B cell (primary cell): ENCODE results near the gene ISOC2. TPM values are rescaled to one million over a fixed set of nuclear protein-coding genes. Genes with fewer than 3 reads are reported as not detected.

Source experiments
- ATAC-seq: fragments of 200-7000 bp; cut with Tn5 transposase; one replicate; pipeline ENCODE4 v1.10.0; 2021; ENCODE audit warnings: low read depth, mild to moderate bottlenecking, moderate number of reproducible peaks, moderate library complexity
- CTCF ChIA-PET: fragments of 350-600 bp; sonication (Branson Sonifier 250); formaldehyde crosslinking; loops from one replicate; lab custom pipeline; 2021; ENCODE audit warnings: antibody characterized with exemption, inconsistent platforms; lab: Charles Lee
- POLR2A ChIA-PET: fragments of 350-600 bp; sonication (Branson Sonifier 250); formaldehyde crosslinking; loops from one replicate; lab custom pipeline; 2021; ENCODE audit warnings: antibody characterized with exemption; lab: Charles Lee
- DNase-seq: peaks from one replicate; pipeline ENCODE4 v3.0.0; 2013
- H2AFZ ChIP-seq: 2 replicates; pipeline ENCODE4 v1.6.1; 2012; ENCODE audit warnings: mild to moderate bottlenecking, low read depth, low read length; ENCODE audit not compliant: insufficient read depth, poor library complexity, severe bottlenecking
- H3K27ac ChIP-seq, 2 donors: 1 replicate in 1 of 2; 2 replicates in 1 of 2; pipeline ENCODE4 v1.5.1; 2012 to 2013; ENCODE audit warnings: low read length in 2 of 2, mild to moderate bottlenecking in 2 of 2, moderate library complexity in 1 of 2
- H3K27me3 ChIP-seq, 4 experiments: fragments of 200-600 bp in 1 of 4; sonication (generic) in 1 of 4; replicated peaks in 1 of 4; 1 replicate in 2 of 4; 2 replicates in 2 of 4; pipeline versions ENCODE4 v1.6.1 to v1.7.0; 2013 to 2016; ENCODE audit warnings: low read length in 3 of 4, mild to moderate bottlenecking in 2 of 4, mixed read lengths in 1 of 4, moderate library complexity in 1 of 4; ENCODE audit not compliant: insufficient read depth in 4 of 4, control insufficient read depth in 3 of 4; ENCODE audit errors: control extremely low read depth in 1 of 4
- H3K36me3 ChIP-seq, 2 experiments: replicated peaks in 1 of 2; 1 replicate in 1 of 2; 2 replicates in 1 of 2; pipeline versions ENCODE4 v1.6.1 to v1.7.1; 2013; ENCODE audit warnings: low read length in 1 of 2; ENCODE audit not compliant: insufficient read depth in 2 of 2, control insufficient read depth in 1 of 2; ENCODE audit errors: control extremely low read depth in 1 of 2, extremely low read depth in 1 of 2
- H3K4me1 ChIP-seq, 2 donors: fragments of 200-600 bp in 1 of 2; sonication (generic) in 1 of 2; 1 replicate in 1 of 2; 2 replicates in 1 of 2; pipeline versions ENCODE4 v1.5.1 to v1.6.1; 2013 to 2017; ENCODE audit warnings: low read length in 2 of 2; ENCODE audit not compliant: control insufficient read depth in 2 of 2, insufficient read depth in 2 of 2
- H3K4me2 ChIP-seq: replicated peaks from 2 replicates; pipeline ENCODE3; 2012; ENCODE audit warnings: mild to moderate bottlenecking, low read depth, low read length; ENCODE audit not compliant: poor library complexity, severe bottlenecking
- H3K4me3 ChIP-seq, 5 experiments: fragments of 200-600 bp in 1 of 5; sonication (generic) in 1 of 5; 1 replicate in 3 of 5; 2 replicates in 2 of 5; pipeline versions ENCODE4 v1.5.1 to v1.7.0; 2011 to 2016; ENCODE audit warnings: low read length in 4 of 5, mild to moderate bottlenecking in 4 of 5, low read depth in 2 of 5, control low read depth in 1 of 5, moderate library complexity in 1 of 5; ENCODE audit not compliant: insufficient read depth in 1 of 5; ENCODE audit errors: control extremely low read depth in 1 of 5, extremely low read depth in 1 of 5
- H3K79me2 ChIP-seq: fragments of 200-600 bp; sonication (generic); one replicate; pipeline ENCODE4 v1.6.0; 2016; ENCODE audit warnings: low read length; ENCODE audit not compliant: control insufficient read depth, insufficient read depth
- H3K9ac ChIP-seq: fragments of 200-600 bp; sonication (generic); 2 replicates; pipeline ENCODE4 v1.6.1; 2017; ENCODE audit warnings: mild to moderate bottlenecking, low read length, moderate library complexity
- H3K9me3 ChIP-seq, 3 donors: one replicate each; pipeline versions ENCODE4 v1.6.1 to v1.7.1; 2013; ENCODE audit warnings: low read length in 2 of 3; ENCODE audit not compliant: control insufficient read depth in 2 of 3, insufficient read depth in 1 of 3; ENCODE audit errors: control extremely low read depth in 1 of 3
- H4K20me1 ChIP-seq: 2 replicates; pipeline ENCODE4 v1.6.0; 2012; ENCODE audit warnings: mild to moderate bottlenecking, low read length; ENCODE audit not compliant: insufficient read depth, control insufficient read depth, poor library complexity, severe bottlenecking
- H3K27ac Mint-ChIP-seq: one replicate; pipeline ENCODE4 v1.8.0; 2021; ENCODE audit warnings: mixed read lengths
- H3K27me3 Mint-ChIP-seq: one replicate; pipeline ENCODE4 v1.8.0; 2021; ENCODE audit warnings: mixed read lengths
- H3K4me1 Mint-ChIP-seq: one replicate; pipeline ENCODE4 v1.8.0; 2021; ENCODE audit warnings: mixed read lengths
- H3K4me3 Mint-ChIP-seq: one replicate; pipeline ENCODE4 v1.8.0; 2021; ENCODE audit warnings: mixed read lengths
- H3K9me3 Mint-ChIP-seq: one replicate; pipeline ENCODE4 v1.8.0; 2022; ENCODE audit warnings: mixed read lengths; ENCODE audit not compliant: insufficient read depth
- CTCF ChIP-seq: fragments of 200-600 bp; IDR thresholded peaks from one replicate; pipeline ENCODE4 v1.8.0; 2022; ENCODE audit warnings: antibody characterized with exemption, mild to moderate bottlenecking
- EZH2 ChIP-seq: IDR thresholded peaks from 2 replicates; pipeline ENCODE4 v1.6.1; 2012; ENCODE audit warnings: borderline replicate concordance, low read depth, mild to moderate bottlenecking, moderate library complexity, low read length; ENCODE audit not compliant: insufficient read depth, poor library complexity, severe bottlenecking
- WGBS: methylation state at CpG from one replicate; pipeline ENCODE4 v1.1.5; 2013; ENCODE audit warnings: missing lambda C conversion rate; ENCODE audit not compliant: insufficient coverage; 5-methylcytosine and 5-hydroxymethylcytosine counted together
- intact Hi-C: fragments of 100-400 bp; cut with micrococcal nuclease; formaldehyde crosslinking; loops from one replicate; pipeline ENCODE4 v1.10.0; 2022
- polyA plus RNA-seq: library from polyadenylated mRNA; depleted of rRNA; stranded (reverse); fragments of >200 nt; gene quantifications from 2 replicates; pipeline ENCODE4 v1.2.3, GENCODE V29; 2012
- total RNA-seq, 2 donors: library from RNA; stranded (reverse); fragments of 120-200 nt in 1 of 2; gene quantifications; 1 replicate in 1 of 2; 2 replicates in 1 of 2; pipeline versions ENCODE4 v1.2.3 to v1.2.4, GENCODE V29; 2013 to 2022

The ISOC2 gene
- total and polyA plus RNA-seq, 2 donors (not counting 1 experiment from before 2014, with no cell fraction given), result 10.0 to 27.6 TPM

GRCh38 chr19:55408533-55408872, 52.9 kb downstream of the ISOC2 start:
- Histone ChIP-seq H4K20me1 (peaks cover 5% of the 10 kb centered on the region), H3K27ac (peak overlapping the region; percentile 99 to 100), H2AFZ (peak overlapping the region; percentile 85), H3K36me3 (peaks cover 0 to 24% of the 10 kb centered on the region in 2 experiments), H3K9me3 (peaks cover 0 to 20% (median 3%) of the 10 kb centered on the region in 3 donors), H3K9ac (peak overlapping the region; percentile 66), H3K4me2 (peak overlapping the region; percentile 76), H3K79me2 (peaks cover 22% of the 10 kb centered on the region), H3K4me3 (peak overlapping the region; percentile 55 to 74 (median 69)), H3K27me3 (no peaks in the 10 kb centered on the region), H3K4me1 (peaks cover 11 to 25% of the 10 kb centered on the region in 2 donors)
- no peak for DNase-seq
- 73% methylated on average over 9 of the region's 9 CpGs for WGBS
- TF ChIP-seq EZH2 (no peak), CTCF (no peak)
- peaks cover 32% of the 10 kb centered on the region for H3K4me1 Mint-ChIP-seq
- peak overlapping the region; percentile 98 for H3K4me3 Mint-ChIP-seq
- intact Hi-C loops, result loop anchor here (1.0 to 5.0 kb wide), 9 partner anchors 23 to 234 kb away; partner anchors contain the start of genes C19orf85, FIZ1, HSPBP1 and ISOC2
- CTCF ChIA-PET, result interaction anchor here (0.6 to 1.9 kb wide), 6 partner anchors 10 to 267 kb away, joined by 3 to 6 read pairs (median 4); partner anchors contain the start of gene TMEM238
- no peaks in the 10 kb centered on the region for H3K27me3 Mint-ChIP-seq
- POLR2A ChIA-PET, result interaction anchor here (1.2 to 2.3 kb wide), 3 partner anchors 53 to 216 kb away, joined by 3 to 11 read pairs (median 3); partner anchors contain the start of genes ISOC2, PPP6R1 and ZNF784
- H3K27ac Mint-ChIP-seq, result peak overlapping the region; percentile 99
- ATAC-seq, result no peak
- H3K9me3 Mint-ChIP-seq, result peaks cover 6% of the 10 kb centered on the region
